ENCODE data around the gene RNASE11.
"Not testable (repeated sequence)": the region's sequence is repeated elsewhere in the genome, so short reads cannot be mapped to it uniquely, and the experiment has no call there.

Gene RNASE11

GRCh38 chr14:20578325-20578724 is 9.5 kb downstream of the RNASE11 start:
- no peak for DNase-seq

- DNase-seq = not testable (repeated sequence)
Measured at GRCh38 chr14:20572382-20572990, 15.3 kb downstream of the RNASE11 start.

GRCh38 chr14:20570720-20571119 is 17.1 kb downstream of the RNASE11 start:
- not testable (repeated sequence) for DNase-seq

GRCh38 chr14:20569865-20570264 is 17.9 kb downstream of the RNASE11 start:
- DNase-seq = not testable (repeated sequence)

GRCh38 chr14:20569066-20569465 is 18.7 kb downstream of the RNASE11 start:
- no peak for DNase-seq

GRCh38 chr14:20568393-20568792 is 19.4 kb downstream of the RNASE11 start:
- no peak for DNase-seq

- not testable (repeated sequence) for DNase-seq
Measured at GRCh38 chr14:20567199-20567598, 20.6 kb downstream of the RNASE11 start.

GRCh38 chr14:20564501-20564997 is 23.3 kb downstream of the RNASE11 start:
- DNase-seq = no peak

- DNase-seq = no peak
Measured at GRCh38 chr14:20563971-20564370, 23.8 kb downstream of the RNASE11 start.

GRCh38 chr14:20560961-20561360 is 26.8 kb downstream of the RNASE11 start, which contains the start of gene RNASE9:
Gene RNASE9, minus strand, starts transcription at chr14:20561047.
- no peak for DNase-seq

GRCh38 chr14:20559461-20559904 is 28.3 kb downstream of the RNASE11 start:
- no peak for DNase-seq

GRCh38 chr14:20557212-20557542 is 30.6 kb downstream of the RNASE11 start:
- no peak for DNase-seq

- DNase-seq = no peak
Measured at GRCh38 chr14:20556500-20557211, 31.1 kb downstream of the RNASE11 start.

- DNase-seq = no peak
Measured at GRCh38 chr14:20555845-20556244, 32.0 kb downstream of the RNASE11 start.

- no peak for DNase-seq
Measured at GRCh38 chr14:20553024-20553423, 34.8 kb downstream of the RNASE11 start.

GRCh38 chr14:20551606-20552005 is 36.2 kb downstream of the RNASE11 start:
- no peak for DNase-seq

- DNase-seq = no peak
Measured at GRCh38 chr14:20550926-20551325, 36.9 kb downstream of the RNASE11 start.

GRCh38 chr14:20548414-20549158 is 39.2 kb downstream of the RNASE11 start:
- DNase-seq = no peak

- DNase-seq = no peak
Measured at GRCh38 chr14:20546877-20547276, 40.9 kb downstream of the RNASE11 start.

GRCh38 chr14:20539906-20540305 is 47.9 kb downstream of the RNASE11 start:
- DNase-seq = no peak
